ENCODE measurements around the gene SORCS1.

Gene SORCS1

DNA sequence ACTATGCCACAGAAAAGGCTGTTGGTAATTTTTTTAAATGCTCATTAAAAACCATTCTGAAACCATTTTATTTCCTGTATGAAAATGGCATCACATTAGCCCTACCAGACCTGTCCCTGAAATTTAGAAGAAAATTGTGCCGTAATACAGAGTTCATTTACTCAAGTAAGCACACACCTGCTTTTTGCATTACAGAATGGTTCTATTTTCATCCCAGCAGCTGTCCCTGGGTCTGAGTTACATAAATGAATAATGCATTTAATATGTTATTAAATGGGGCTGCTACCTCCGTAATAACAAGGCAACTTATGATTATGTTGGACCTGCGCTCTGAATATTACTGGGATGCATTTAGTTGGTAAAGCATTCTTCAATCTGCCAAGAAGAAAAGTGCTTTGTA lies 508.9 kb downstream of the SORCS1 start:
- no peaks in the 10 kb centered on the region for H3K9me3 ChIP-seq (replicated peaks; ENCODE audit: insufficient read depth, low read length)
- H3K27me3 ChIP-seq (replicated peaks; ENCODE audit: insufficient read depth, low read length) = no peaks in the 10 kb centered on the region
- H3K27ac ChIP-seq (ENCODE audit: low read length) = peak overlapping the region; percentile 79
- peaks cover 15% of the 10 kb centered on the region for H3F3A ChIP-seq (ENCODE audit: insufficient read depth, low read length)
- TF ChIP-seq EZH2phosphoT487 (IDR thresholded peaks at IDR 0.05; ENCODE audit: low read length) (no peak), EZH2 (optimal IDR thresholded peaks at IDR 0.05; ENCODE audit: low read depth, low read length) (no peak)
- TF ChIP-seq, protein P1, sequence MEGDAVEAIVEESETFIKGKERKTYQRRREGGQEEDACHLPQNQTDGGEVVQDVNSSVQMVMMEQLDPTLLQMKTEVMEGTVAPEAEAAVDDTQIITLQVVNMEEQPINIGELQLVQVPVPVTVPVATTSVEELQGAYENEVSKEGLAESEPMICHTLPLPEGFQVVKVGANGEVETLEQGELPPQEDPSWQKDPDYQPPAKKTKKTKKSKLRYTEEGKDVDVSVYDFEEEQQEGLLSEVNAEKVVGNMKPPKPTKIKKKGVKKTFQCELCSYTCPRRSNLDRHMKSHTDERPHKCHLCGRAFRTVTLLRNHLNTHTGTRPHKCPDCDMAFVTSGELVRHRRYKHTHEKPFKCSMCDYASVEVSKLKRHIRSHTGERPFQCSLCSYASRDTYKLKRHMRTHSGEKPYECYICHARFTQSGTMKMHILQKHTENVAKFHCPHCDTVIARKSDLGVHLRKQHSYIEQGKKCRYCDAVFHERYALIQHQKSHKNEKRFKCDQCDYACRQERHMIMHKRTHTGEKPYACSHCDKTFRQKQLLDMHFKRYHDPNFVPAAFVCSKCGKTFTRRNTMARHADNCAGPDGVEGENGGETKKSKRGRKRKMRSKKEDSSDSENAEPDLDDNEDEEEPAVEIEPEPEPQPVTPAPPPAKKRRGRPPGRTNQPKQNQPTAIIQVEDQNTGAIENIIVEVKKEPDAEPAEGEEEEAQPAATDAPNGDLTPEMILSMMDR (IDR thresholded peaks at IDR 0.05; ENCODE audit: low read length) = no peak
- H3K9me2 ChIP-seq (replicated peaks; ENCODE audit: insufficient read depth, low read length) = no peaks in the 10 kb centered on the region
- peak overlapping the region; percentile 3; the same call in 1 of the 2 replicates for H3K9ac ChIP-seq (ENCODE audit: low read length)
- peak overlapping the region; percentile 25; the same call in 1 of the 2 replicates for H3K4me3 ChIP-seq (ENCODE audit: low read length)
- H3K4me1 ChIP-seq (ENCODE audit: low read length) = peaks cover 20% of the 10 kb centered on the region; the same call in 1 of the 2 replicates
- peak; percentile 63 for DNase-seq
- no peak overlapping the region; the same call in 1 of the 2 replicates for H2AFZ ChIP-seq (ENCODE audit: low read length)
- H4K20me1 ChIP-seq (ENCODE audit: insufficient read depth, low read length) = no peaks in the 10 kb centered on the region
- no peaks in the 10 kb centered on the region for H3K36me3 ChIP-seq (replicated peaks; ENCODE audit: insufficient read depth, low read length)
- no peaks in the 10 kb centered on the region for H3K79me2 ChIP-seq (ENCODE audit: low read length)
- peak overlapping the region; percentile 47 for H3K4me2 ChIP-seq (ENCODE audit: low read depth, low read length)

DNA sequence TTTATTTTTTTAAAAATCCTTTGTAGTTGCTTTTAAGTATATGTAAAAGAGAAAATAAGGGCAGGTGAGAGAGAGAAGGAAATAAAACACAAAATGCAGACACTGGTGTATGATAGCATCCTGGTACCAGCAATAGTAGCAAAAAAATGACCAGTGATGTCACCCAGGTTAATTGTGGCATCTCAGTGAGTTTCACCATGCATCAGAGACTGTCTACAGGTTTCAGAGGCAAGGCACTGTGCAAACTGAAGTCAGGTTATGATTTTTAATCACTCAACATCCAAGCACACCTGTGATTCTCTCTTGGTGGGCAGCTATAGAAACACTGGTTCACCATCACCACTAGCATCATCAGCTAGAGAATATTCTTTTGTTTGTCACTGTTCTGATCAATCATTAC lies 509.3 kb downstream of the SORCS1 start:
- no peaks in the 10 kb centered on the region for H3K36me3 ChIP-seq (replicated peaks; ENCODE audit: insufficient read depth, low read length)
- no peaks in the 10 kb centered on the region for H3K9me3 ChIP-seq (replicated peaks; ENCODE audit: insufficient read depth, low read length)
- TF ChIP-seq EZH2phosphoT487 (IDR thresholded peaks at IDR 0.05; ENCODE audit: low read length) = no peak
- H3K27ac ChIP-seq (ENCODE audit: low read length) = peak overlapping the region; percentile 79
- H3K4me1 ChIP-seq (ENCODE audit: low read length) = peaks cover 20% of the 10 kb centered on the region; the same call in 1 of the 2 replicates
- peak; percentile 72 for DNase-seq
- no peaks in the 10 kb centered on the region for H4K20me1 ChIP-seq (ENCODE audit: insufficient read depth, low read length)
- H3K4me2 ChIP-seq (ENCODE audit: low read depth, low read length) = peak overlapping the region; percentile 47; the same call in 1 of the 2 replicates
- H3K9ac ChIP-seq (ENCODE audit: low read length) = no peak overlapping the region; the same call in 1 of the 2 replicates
- no peaks in the 10 kb centered on the region for H3K79me2 ChIP-seq (ENCODE audit: low read length)
- no peak overlapping the region for H3K4me3 ChIP-seq (ENCODE audit: low read length)
- H3K27me3 ChIP-seq (replicated peaks; ENCODE audit: insufficient read depth, low read length) = no peaks in the 10 kb centered on the region
- no peaks in the 10 kb centered on the region for H3K9me2 ChIP-seq (replicated peaks; ENCODE audit: insufficient read depth, low read length)
- H3F3A ChIP-seq (ENCODE audit: insufficient read depth, low read length) = peaks cover 15% of the 10 kb centered on the region
- H2AFZ ChIP-seq (ENCODE audit: low read length) = no peak overlapping the region; the same call in 1 of the 2 replicates

DNA sequence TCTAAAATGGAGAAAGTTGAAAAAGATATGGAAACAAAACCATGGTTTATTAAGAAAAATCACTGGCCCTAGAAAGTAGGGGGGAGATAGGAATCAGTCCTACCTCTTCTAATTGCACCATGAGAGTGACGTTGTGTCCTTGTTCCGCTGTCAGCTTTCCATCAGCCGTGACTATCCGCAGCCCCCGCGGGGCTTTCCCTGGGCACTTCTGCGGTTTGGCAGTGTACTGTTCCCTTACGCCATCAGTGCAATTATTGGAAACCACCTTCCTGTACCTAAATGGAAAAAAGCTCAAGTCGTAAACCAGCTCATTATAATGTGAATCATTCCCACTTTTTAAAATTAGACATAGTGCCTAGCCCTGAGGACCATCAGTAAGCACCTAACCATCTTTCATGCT lies 512.2 kb downstream of the SORCS1 start:
- DNase-seq = no peak
- Histone ChIP-seq H3K9me3 (replicated peaks; ENCODE audit: insufficient read depth, low read length) (no peaks in the 10 kb centered on the region), H3K79me2 (ENCODE audit: low read length) (no peaks in the 10 kb centered on the region)

DNA sequence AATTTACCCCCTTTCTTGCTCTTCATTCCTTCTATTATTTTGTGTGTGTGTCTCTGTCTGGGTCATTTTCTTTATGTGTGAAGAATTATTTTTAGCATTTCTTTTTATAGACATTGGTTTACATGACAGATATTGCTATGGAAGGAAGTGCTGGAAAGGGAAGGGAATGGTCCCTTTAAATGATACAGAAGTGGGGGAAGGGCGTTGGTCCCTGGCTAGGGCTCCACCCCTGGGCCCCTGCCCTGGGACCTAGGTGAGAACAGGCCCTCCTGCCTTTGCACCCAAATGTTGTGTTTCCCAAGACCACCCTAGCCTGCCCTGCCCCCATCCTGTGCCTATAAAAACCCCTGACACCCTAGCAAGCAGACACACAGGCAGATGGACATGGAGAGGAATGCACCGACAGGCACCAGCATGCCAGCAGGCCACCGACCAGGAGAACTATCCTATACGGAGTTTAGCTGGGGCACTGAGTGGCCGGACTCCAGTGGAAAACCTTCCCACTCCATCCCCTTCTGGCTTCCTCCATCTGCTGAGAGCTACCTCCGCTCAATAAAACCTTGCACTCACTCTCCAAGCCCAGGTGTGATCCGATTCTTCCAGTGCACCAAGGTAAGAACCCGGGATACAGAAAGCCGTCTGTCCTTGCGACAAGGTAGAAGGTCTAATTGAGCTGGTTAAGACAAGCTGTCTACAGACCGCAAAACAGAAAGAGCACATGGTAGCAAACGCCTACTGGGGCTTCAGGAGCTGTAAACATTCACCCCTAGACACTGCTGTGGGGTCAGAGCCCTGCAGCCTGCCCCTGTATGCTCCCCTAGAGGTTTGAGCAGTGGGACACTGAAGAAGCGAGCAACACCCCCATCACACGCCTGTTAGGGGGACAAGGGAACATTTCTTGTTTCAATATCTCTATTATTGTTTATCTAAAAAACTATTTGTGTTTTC lies 515.7 kb downstream of the SORCS1 start:
- Histone ChIP-seq H3K36me3 (replicated peaks; ENCODE audit: insufficient read depth, low read length) (no peaks in the 10 kb centered on the region), H3K9me2 (replicated peaks; ENCODE audit: insufficient read depth, low read length) (no peaks in the 10 kb centered on the region), H3K4me1 (ENCODE audit: low read length) (no peaks in the 10 kb centered on the region), H2AFZ (ENCODE audit: low read length) (no peak overlapping the region), H3K4me3 (ENCODE audit: low read length) (no peak overlapping the region), H3K9me3 (replicated peaks; ENCODE audit: insufficient read depth, low read length) (no peaks in the 10 kb centered on the region), H3K9ac (ENCODE audit: low read length) (no peak overlapping the region), H3K4me2 (ENCODE audit: low read depth, low read length) (no peak overlapping the region), H3K27ac (ENCODE audit: low read length) (no peak overlapping the region), H3K27me3 (replicated peaks; ENCODE audit: insufficient read depth, low read length) (no peaks in the 10 kb centered on the region), H3K79me2 (ENCODE audit: low read length) (no peaks in the 10 kb centered on the region), H3F3A (ENCODE audit: insufficient read depth, low read length) (no peaks in the 10 kb centered on the region; the same call in 1 of the 2 replicates), H4K20me1 (ENCODE audit: insufficient read depth, low read length) (no peaks in the 10 kb centered on the region)
- TF ChIP-seq, protein P1 (IDR thresholded peaks at IDR 0.05; ENCODE audit: low read length) = no peak
- TF ChIP-seq EZH2phosphoT487 (IDR thresholded peaks at IDR 0.05; ENCODE audit: low read length) (no peak), EZH2 (optimal IDR thresholded peaks at IDR 0.05; ENCODE audit: low read depth, low read length) (no peak)
- DNase-seq = no peak

More for the DNA sequence above, 512.2 kb downstream of the SORCS1 start:
- H3K4me1 ChIP-seq (ENCODE audit: low read length) = peaks cover 16% of the 10 kb centered on the region; the same call in 1 of the 2 replicates
- no peak overlapping the region for H3K4me2 ChIP-seq (ENCODE audit: low read depth, low read length)
- no peaks in the 10 kb centered on the region for H3K36me3 ChIP-seq (replicated peaks; ENCODE audit: insufficient read depth, low read length)
- H3K9ac ChIP-seq (ENCODE audit: low read length) = no peak overlapping the region
- H2AFZ ChIP-seq (ENCODE audit: low read length) = no peak overlapping the region
- H3K27ac ChIP-seq (ENCODE audit: low read length) = no peak overlapping the region
- no peaks in the 10 kb centered on the region for H3K9me2 ChIP-seq (replicated peaks; ENCODE audit: insufficient read depth, low read length)
- peaks cover 15% of the 10 kb centered on the region for H3F3A ChIP-seq (ENCODE audit: insufficient read depth, low read length)
- no peaks in the 10 kb centered on the region for H4K20me1 ChIP-seq (ENCODE audit: insufficient read depth, low read length)
- TF ChIP-seq EZH2phosphoT487 (IDR thresholded peaks at IDR 0.05; ENCODE audit: low read length) = no peak
- no peaks in the 10 kb centered on the region for H3K27me3 ChIP-seq (replicated peaks; ENCODE audit: insufficient read depth, low read length)
- H3K4me3 ChIP-seq (ENCODE audit: low read length) = no peak overlapping the region
